COLO668 (cell line): ENCODE measurements around the gene TMEM217.
"Not testable (repeated sequence)": the region's sequence is repeated elsewhere in the genome, so short reads cannot be mapped to it uniquely, and the experiment has no call there.

ENCODE experiments used
- DNase-seq: peaks from one replicate; lab custom pipeline; 2025; ENCODE audit not compliant: unreplicated experiment; lab: John Stamatoyannopoulos, UW

TMEM217 gene

DNA sequence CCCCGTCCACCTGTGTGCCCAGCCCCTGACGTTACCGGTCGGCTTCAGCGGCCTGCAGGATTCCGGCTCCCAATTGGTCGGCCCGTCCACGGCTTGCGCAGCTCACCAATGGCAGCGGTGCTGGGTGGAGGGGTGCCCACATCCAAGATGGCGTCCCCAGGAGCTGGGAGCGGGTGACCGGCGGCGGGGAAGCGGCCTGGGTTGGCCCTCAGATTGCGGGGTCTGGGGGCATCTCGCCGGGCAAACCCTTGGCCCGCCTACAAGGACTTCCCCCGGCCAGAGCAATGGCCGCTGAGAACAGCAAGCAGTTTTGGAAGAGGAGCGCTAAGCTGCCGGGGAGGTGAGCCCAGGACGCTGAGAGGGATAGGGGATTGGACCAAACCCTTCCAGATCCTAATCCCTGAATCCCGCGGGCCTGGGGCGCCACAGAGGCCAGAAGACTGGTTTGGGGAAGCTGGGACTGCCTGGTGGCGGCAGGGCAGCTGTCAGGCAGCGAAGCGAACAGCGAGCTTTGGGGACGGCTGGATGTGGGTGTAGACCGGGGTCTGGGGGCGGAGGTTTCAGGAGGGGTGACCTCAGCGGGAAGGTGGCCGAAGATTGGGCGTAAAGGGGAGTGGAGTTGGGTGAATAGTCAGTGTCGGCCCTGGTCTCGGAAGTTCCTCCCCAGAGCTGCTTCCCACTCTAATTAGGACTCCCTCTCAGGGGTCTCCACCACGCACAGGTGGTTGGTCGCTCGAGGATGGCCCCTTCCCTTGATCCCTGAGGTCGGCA is at the start of gene TMEM217, which contains the start of gene TBC1D22B:
TMEM217 (minus strand) TSS at position 511 of the 771 bp plus-strand sequence. CDS start 39,114 bp downstream, outside the sequence.
TBC1D22B (plus strand) TSS at position 139 of the 771 bp plus-strand sequence; CDS start at position 285, 146 bp downstream.
- DNase-seq = peak; percentile 92

DNA sequence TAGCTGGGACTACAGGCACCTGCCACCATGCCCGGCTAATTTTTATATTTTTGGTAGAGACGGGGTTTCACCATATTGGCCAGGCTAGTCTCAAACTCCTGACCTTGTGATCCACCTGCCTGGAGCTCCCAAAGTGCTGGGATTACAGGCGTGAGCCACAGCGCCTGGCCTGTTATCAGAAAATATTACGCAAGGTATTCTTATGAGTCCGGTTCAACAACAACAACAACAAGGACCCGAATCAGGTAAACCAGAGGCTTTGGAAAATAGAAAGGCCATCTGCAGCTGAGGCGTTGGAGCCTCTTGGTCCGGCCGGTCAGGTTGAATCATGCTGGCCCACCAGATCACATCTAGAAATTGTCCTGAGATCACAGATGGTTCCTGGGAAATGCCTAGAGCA is 49.5 kb upstream of the TMEM217 start:
- not testable (repeated sequence) for DNase-seq

DNA sequence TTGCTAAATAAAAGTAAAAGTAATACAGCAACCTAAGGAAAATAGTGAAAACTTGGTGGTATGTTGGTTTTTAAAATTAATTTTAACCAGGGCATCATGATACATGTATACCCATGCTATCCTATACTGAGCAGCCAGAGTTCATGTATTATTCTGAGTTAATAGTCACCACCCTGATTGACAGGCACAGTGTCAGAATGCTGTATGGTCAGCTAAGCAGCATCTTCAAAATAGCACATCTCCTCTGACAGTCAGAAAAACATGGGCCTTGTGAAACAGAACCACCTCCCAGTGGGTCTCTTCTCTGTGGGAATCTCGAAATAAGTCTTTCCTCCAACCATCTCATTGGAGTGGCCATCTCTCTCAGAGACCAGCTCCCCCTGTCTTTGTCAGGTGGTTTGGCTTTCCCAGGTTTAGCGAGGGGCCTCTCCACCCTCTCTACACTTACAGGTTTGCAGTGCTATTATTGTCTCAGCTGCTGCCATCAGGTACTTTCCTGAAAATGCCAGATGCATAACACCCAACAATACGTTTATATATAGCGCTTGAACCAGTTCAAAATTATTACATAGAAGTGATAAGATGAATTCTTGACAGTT is 48.8 kb upstream of the TMEM217 start:
- DNase-seq = peak; percentile 1

DNA sequence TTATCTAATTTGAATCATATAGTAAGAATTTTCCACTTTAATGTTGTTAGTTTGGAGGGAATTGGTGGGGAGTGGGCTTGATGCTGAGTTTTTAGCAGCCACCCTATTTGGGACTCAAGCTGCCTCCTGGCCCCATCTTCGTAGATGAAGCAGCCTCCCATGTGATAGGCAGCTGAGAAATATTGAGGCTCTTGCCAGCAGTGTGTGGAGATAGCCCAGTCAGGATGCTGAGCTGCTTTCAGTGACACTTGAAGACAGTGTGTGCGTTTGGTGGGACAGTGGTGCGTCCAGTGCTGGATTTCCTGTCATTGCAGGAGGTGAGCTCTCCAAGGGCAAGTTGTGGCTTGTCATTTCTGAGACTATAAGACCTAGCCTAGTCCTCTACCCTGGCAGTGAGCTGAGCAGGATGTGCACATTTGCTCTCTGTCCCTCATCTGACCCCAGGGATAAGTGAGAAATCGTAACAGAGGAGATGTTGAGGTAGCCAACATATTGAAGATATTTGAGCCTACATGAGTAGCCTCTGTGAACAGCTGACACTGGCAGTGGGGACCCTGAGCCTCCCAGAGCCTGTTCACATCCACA is 48.0 kb upstream of the TMEM217 start:
- DNase-seq = no peak

DNA sequence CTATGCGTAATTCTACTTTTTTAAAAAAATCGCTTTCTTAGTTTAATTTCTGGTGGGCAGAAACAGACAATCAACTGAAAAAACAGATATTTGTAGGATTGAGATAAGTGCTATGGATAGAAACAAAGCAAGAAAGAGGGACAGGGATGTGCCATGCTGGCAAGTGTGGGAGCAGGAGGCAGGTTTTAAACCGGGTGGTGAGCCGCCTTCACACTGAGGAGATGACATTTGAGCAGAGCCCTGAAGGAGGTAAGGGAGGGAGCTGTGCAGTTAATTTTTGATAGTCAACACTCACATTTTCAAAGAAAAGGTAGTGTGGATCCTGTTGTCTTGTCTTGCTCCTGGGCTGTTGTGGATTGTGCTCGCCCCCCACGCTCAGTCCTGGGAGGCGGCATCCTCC is 46.8 kb upstream of the TMEM217 start:
- DNase-seq = no peak

DNA sequence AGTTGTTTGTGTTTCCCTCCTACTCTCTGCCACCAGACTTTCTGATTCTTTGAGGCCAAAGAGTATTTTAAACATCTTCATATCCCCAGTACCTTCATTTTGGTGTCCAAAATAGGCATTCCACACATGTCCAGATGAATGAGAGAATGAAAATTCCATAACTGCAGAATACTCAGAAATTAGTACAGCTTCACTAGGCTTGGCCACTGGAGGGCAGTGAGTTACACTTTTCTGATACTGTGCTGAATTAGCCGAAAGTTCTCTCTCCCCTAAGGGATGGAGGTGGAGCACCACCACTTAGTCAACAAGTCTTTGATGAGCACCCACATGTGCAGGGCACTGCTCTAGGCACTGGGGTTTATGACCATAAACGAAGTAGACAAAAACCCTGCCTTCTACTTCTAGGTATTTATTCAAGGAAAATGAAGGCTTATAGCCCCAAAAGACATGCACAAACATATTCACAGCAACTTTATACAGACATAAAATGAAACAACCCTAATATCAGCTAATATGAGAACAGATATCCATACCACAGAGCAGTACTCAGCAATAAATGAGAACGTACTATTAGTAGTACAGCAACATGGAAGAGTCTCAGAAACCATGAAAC is 46.1 kb upstream of the TMEM217 start:
- DNase-seq = no peak

DNA sequence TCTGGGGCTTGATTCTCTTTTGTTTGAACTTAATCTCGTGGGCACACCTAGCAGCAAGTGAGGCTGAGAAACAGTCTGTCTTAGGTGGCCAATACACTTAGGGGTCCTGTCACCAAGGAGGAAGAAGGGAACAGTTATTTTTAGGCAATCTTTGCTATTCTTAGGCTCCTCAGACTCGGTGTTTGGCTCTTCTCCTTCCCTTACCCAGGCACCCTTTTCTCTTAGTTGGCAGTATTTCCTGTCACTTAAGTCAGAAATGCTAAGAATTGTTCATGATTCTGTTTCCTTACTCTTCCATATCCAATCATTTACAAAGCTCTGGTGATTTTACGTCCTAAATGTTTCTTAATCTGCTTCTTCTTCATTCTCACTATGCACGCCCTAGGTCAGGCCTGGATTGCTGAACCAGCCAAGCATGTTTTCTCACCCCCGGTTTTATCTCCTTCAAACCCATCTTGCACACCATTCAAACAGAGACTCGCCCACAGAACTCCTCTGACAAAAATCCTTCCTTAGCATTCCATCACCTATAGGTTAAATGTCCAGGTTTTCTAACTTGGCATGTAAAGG is 45.2 kb upstream of the TMEM217 start:
- DNase-seq = no peak

DNA sequence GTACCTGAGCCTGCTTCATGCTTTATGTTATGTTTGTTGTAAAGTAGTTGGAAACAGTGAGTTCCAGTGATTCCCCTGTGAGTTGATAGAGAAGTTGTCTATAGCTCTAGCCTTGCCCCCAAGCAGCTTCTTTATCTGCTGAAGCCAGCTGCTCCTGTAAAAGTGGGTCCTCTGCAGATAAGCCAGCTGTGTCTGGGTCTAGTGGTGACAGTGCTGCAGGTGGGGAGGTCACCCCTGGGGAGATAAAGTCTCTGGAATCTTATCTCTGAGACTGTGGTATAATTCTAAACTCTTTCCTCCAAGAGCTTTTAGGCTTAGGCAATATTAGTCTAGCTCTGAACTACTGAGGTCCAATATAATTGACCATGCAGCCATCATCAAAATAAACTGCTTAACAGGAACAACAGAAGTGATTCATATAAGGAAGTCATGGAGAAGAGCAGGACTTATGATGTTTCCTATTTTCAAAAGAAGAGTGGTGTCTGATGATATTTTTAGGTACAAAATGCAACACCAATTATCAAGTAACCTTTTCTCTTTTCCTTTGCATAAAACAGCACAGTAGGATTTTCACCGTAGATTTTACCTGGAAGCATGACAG is 44.2 kb upstream of the TMEM217 start:
- no peak for DNase-seq

DNA sequence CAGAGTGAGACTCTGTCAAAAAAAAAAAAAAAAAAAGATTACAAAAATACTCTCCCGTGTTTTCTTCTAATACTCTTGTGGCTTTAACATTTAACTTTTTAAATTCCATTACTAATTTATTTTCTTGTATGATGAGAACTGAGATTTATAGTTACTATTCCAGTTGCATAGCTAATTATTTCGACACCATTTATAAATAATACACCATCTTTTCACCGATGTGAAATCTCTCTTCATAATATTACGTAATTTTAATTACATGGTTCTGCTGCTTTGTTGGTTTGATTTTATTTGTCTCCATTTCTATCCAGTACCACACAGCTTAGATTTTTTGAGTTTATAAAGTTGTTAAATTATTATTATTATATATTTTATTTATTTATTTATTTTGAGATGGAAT is 42.0 kb upstream of the TMEM217 start:
- DNase-seq = no peak

DNA sequence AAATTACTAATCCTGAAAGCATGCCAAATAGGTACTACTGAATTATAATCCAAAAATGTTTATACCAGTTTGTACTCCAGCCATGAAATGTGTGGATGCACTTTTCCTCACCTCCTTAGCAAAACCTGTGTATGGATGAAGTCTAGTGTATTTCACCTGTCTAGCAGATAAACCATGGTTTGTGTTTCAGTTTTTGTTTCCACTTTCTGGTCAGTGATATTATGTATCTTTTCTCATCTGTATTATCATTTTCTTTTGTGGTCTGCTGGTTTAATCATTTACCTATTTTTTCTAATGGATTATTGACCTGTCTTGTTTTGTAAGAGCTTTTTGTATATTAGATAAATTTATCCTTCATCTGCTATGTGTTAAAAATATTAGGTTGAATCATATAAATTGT is 41.0 kb upstream of the TMEM217 start:
- DNase-seq = no peak

DNA sequence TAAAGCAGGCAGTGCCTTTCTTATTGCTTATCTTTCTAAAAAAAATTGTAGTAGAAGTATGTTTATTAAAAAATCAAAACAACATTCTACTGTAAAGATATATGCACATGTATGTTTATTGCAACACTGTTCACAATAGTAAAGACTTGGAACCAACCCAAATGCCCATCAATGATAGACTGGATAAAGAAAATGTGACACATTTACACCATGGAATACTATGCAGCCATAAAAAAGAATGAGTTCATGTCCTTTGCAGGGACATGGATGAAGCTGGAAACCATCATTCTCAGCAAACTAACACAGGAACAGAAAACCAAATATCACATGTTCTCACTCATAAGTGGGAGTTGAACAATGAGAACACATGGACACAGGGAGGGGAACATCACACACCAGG is 39.7 kb upstream of the TMEM217 start:
- not testable (repeated sequence) for DNase-seq

DNA sequence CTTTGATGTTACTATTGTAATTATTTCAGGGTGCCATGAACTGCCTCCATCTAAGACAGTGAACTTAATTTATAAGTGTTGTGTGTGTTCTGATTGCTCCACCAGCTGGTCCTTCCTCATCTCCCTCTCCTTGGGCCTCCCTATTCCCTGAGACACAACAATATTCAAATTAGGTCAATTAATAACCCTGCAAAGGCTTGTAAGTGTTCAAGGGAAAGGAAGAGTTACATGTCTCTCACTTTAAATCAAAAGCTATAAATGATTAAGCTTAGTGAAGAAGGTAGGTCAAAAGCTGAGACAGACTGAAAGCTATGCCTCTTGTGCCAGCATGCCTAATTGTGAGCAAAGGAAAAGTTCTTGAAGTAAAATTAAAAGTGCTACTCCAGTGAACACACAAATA is 35.5 kb upstream of the TMEM217 start:
- DNase-seq = no peak

DNA sequence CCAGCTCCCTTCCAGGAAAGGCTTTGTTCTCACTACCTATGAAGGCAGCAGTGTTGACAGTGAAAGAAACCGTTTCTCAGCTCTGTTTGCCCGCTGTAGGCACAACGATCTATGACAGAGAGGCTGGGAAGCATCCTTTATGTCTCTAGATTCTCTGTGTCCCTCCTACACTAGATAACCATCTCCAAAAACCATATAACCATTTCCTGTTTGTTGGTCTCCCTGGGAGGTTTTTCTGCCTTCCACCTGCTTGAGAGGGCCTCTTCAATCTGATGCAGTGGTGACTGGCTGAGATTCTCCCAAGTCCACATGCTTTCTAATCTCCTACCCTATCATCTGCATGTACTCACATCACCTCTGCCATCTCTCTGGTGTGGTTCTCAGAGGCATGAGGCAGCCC is 32.0 kb upstream of the TMEM217 start:
- DNase-seq = no peak

DNA sequence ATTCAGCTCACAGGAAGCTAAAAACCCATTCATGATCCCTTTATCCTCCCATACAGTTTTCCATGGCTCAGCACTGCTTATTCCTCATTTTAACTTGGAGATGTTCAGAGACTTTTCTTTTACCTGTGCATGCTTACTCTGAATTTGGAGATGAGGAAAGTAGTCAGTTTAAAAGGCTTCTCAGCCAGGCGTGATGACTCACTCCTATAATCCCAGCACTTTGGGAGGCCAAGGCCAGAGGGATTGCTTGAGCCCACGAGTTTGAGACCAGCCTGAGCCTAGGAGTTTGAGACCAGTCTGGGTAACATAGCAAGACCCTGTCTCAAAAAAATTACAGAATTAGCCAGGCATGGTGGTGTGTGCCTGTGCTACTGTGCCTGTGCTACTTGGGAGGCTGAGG is 30.3 kb upstream of the TMEM217 start:
- DNase-seq = no peak

DNA sequence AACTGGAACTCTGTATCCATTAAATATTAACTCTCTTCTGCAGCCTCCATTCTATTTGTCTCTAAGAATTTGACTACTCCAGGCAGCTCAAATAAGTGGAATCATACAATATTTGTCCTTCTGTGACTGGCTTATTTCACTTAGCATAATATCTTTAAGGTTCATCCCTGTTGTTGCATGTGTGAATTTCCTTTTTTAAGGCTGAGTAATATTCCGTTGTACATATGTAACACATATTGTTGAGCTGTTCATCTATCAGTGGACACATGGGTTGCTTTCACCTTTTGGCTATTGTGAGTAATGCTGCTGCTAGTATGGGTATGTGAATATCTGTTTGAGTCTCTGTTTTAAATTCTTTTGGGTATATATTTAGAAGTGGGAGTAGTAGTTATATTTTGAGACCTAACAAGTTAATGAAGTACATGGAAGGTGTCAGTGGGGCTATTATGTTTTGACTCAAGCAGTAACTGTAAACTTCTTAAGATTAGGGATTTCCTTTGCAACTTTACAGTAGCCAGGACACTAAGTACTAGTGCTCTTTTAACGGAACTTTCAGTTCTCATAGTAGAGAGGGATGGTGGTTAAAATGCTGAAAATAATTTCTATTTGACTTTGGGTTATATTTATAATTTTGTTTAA is 29.7 kb upstream of the TMEM217 start:
- no peak for DNase-seq

DNA sequence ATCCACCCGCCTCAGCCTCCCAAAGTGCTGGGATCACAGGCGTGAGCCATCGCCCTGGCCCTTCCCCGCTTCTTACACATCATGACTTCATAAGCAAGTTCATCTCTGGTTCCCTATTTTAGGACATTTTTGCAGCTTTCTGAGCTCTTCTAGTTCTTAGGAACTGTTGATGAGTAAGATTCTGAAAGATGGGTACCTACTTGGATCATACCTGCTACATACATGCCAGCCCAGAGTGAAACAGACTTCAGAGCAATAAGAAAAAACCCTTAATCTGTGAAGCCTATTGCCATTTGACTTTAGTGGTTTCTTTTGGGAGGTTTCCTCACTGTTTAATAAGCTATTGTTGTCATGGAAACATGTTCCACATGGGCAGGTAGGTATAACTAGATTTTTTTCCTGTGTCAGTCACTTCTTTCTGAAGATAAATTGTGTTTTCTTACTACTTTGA is 27.9 kb upstream of the TMEM217 start:
- no peak for DNase-seq

DNA sequence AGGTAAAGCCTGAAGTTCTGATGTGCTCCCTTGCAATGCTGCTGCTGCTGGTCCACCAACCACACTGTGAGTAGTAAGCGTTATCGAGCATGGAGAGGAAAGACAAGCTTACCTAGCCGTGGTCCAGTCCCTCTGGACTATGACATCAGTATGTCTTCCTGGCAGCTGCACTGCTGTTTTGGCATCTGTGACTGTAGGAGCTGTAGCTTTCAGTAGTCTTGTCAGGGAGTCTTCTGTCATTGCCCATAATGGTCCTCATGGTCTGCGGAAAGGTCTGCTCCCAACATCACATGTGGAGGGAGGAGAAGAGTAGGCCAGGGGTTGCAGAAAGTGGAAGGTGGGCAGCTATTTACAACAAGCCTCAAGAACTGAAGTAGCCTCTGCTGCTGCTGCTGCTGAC is 26.8 kb upstream of the TMEM217 start:
- DNase-seq = no peak

DNA sequence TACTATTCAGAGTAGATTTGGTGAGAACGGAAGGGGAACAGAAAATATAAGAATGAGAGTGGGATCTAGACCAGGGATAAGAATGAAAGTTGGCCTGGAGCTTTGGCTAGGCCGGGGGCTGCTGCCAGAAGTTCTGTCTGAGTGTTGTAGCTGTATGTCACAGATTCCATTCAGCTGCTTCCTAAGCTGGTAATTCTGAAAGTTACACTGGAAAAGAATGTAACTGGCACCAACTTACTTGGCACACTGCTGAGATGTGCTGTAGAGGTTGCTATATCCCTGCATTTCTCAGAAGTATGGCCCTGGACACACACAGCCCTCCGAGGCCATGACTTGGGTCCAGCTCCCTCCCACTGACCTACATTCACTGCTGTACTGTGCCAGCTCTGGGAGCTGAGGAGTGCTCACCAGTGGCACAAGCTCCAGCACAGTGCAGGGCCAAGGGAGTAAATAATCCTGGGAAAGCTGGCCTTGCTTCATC is 25.8 kb upstream of the TMEM217 start:
- no peak for DNase-seq

DNA sequence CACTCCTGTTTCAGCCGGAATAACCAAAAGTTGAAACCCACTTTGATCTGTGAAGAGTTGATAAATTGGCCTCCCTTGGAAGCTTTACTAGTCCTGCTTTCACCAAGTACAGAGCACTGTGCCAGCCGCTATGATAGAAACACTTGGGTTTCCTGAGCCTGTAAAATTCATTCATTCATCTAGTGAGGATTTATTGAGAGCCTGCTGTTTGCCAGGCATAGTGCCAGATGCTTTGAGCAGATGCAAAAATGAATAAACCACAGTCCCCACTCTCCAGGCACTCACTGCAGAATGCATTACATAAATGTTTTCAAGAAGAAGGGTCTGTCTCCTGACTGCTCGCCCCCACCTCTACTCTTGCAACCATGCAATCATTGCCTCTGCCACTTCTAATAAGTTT is 25.3 kb upstream of the TMEM217 start:
- DNase-seq = no peak

DNA sequence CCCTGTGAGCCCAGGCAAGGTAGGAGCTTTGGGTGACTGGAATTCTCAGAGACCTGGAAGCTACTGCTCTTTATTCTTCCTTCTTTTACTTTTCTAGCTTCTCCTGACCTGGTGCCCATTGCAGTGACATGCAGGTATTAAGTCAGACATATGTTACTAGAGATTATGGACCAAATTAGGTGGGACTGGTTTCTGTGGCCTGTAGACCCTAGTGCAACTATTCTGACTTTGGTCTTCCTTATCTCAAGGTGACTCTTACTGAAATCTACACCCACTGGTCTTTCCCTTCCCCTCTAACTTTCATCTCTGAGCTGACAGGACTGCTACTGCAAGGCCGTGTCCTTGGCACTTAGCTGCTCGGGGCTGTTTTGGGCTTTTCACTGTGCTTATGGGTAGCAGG is 24.4 kb upstream of the TMEM217 start:
- no peak for DNase-seq
